VCaP (cell line): ENCODE measurements around the gene PLCL1.

Source experiments
- H3K27ac ChIP-seq: fragments of 450-650 bp; 2 replicates; pipeline ENCODE4 v1.5.1; 2017
- CTCF ChIP-seq: fragments of 450-650 bp; conservative IDR thresholded peaks from 2 replicates; pipeline ENCODE4 v1.5.1; 2017; ENCODE audit warnings: mild to moderate bottlenecking, moderate library complexity

The PLCL1 gene

GRCh38 chr2:198072655-198073054, 268.3 kb downstream of the PLCL1 start:
- H3K27ac ChIP-seq = no peak overlapping the region

DNA sequence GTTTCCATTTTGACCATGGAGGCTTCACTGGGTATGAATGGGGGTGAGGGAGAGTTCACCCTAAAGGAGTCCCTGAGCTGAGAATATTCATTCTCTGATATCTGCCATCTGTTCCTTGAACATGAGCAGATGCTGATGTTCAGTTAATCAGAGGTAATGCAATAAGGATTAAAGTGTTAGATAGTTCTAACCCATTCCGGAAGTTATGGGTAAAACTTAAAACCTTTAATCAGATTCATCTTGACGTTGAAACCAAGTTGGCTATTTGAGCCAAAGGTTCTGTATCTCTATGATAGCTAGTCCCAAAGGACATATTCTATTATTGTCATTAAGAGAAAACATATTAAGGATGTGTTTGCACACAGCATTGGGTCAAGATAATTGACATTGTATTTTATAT, 268.9 kb downstream of the PLCL1 start:
- TF ChIP-seq CTCF = no peak
- no peak overlapping the region for H3K27ac ChIP-seq

More at GRCh38 chr2:198072655-198073054, 268.3 kb downstream of the PLCL1 start:
- no peak for TF ChIP-seq CTCF

DNA sequence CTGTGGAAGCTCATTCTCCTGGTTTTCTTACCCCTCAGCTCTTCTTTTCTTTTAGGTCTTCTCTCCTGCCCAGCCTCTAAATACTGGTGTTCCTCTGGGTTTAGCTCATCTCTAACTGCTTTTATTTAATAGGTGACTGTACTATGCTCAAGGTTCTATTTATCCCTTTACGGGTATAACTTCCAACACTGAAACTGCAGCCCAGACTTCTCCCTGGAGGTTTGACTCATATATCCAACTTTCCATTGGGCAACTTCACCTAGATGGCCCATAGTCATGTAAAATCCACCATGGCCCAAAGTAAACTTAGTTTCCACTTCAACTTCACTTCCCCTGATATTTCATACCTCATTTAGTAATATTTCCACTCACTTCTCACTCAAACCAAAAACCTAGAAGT, 273.1 kb downstream of the PLCL1 start:
- no peak for TF ChIP-seq CTCF
- no peak overlapping the region for H3K27ac ChIP-seq

DNA sequence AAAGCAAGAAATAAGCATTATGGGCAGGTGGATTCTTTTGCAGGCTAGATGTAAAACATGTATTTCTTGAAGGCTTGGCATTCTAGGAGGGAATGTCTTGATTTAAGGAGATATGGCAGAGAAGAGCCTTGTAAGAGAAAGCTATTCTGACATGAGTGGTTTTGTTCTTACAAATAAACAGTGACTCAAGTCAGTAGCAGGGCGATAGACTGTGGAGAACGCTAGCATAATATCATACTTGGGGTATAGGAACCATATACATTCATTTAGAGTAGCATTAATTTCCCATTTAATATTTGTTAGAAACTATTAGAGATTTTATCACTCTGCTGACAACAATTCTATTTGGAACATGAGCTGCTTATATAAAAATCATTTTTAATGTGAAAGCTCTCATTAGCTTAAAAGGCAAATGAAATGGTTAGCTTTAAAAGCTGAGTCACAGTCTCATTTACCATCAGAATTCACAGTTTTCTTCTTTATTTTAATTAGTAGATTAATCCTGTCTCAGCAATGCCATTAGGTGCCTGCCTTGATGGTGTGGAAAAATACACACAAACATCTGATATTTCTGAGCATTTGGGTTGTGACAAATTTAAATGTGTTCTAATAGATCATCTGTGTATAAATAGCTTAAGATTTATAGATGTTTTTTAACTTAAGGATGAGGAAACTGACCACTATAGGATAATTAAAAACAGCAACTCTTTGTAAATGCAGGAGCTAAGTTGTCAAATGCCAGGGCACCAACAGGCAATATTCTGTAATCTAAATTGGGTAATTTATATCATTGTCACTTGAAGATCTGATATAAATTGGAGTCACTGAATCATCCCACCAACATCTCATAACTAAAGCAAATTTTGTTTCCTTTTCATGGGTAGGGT, 276.7 kb downstream of the PLCL1 start:
- TF ChIP-seq CTCF = no peak
- no peak overlapping the region for H3K27ac ChIP-seq

GRCh38 chr2:198084156-198084555, 279.8 kb downstream of the PLCL1 start:
- no peak overlapping the region for H3K27ac ChIP-seq
- TF ChIP-seq CTCF = no peak

GRCh38 chr2:198096002-198096401, 291.6 kb downstream of the PLCL1 start:
- TF ChIP-seq CTCF = no peak
- no peak overlapping the region for H3K27ac ChIP-seq

DNA sequence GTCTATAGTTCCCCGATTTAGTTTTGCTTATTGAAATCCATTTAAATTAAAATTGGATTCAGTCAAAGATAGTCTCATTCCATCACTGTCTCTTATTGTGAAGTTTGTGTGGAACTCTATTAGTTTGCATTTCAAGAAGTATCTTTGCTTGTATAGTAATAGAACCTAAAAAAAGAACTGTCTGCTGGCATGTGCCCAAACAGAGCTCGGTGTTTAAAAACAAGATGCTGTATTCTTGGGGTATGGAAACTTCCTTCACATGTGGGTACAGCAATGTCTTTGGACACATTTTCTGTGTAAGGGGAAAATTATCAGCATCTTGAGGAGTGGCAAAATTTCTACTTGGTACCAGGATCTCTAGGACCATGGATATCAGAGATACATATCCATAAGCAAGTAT, 292.6 kb downstream of the PLCL1 start:
- H3K27ac ChIP-seq = no peak overlapping the region
- no peak for TF ChIP-seq CTCF
